GM12873 (cell line): ENCODE measurements around the gene FOXM1.

Experiments used
- TF ChIP-seq, protein P1 (sequence below): IDR thresholded peaks from 2 replicates; pipeline ENCODE4 v1.5.1; 2012; ENCODE audit warnings: low read depth, mild to moderate bottlenecking, moderate library complexity, low read length, control low read depth; ENCODE audit not compliant: insufficient read depth; ENCODE audit errors: missing control alignments

FOXM1 gene

DNA sequence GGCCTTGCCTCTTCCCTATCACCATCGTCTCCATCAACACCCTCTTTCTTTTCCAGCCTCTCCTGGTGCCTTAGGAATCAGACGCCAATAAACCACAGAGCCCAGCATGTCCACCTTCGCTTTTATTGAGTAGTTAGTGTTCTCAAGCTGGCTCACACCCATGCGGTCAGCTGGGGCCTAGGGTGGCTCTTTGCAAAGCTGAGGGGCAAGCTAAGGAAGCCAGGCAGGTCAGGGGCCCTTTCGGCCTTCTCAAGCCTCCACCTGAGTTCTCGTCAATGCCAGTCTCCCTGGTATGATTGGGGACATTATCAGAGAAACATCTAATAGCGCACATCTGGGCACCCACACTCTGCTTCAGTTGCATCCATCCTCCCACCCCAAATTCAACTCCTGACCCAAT, 19.4 kb downstream of the FOXM1 start:
- TF ChIP-seq, protein P1, sequence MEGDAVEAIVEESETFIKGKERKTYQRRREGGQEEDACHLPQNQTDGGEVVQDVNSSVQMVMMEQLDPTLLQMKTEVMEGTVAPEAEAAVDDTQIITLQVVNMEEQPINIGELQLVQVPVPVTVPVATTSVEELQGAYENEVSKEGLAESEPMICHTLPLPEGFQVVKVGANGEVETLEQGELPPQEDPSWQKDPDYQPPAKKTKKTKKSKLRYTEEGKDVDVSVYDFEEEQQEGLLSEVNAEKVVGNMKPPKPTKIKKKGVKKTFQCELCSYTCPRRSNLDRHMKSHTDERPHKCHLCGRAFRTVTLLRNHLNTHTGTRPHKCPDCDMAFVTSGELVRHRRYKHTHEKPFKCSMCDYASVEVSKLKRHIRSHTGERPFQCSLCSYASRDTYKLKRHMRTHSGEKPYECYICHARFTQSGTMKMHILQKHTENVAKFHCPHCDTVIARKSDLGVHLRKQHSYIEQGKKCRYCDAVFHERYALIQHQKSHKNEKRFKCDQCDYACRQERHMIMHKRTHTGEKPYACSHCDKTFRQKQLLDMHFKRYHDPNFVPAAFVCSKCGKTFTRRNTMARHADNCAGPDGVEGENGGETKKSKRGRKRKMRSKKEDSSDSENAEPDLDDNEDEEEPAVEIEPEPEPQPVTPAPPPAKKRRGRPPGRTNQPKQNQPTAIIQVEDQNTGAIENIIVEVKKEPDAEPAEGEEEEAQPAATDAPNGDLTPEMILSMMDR, result no peak

GRCh38 chr12:2857021-2857431, 19.9 kb downstream of the FOXM1 start, which contains the start of gene TEX52:
Gene TEX52 (minus strand): TSS chr12:2857039. CDS start chr12:2857026, 13 bp downstream.
- TF ChIP-seq, protein P1, result no peak

GRCh38 chr12:2856051-2856450, 20.9 kb downstream of the FOXM1 start:
- TF ChIP-seq, protein P1, result no peak

DNA sequence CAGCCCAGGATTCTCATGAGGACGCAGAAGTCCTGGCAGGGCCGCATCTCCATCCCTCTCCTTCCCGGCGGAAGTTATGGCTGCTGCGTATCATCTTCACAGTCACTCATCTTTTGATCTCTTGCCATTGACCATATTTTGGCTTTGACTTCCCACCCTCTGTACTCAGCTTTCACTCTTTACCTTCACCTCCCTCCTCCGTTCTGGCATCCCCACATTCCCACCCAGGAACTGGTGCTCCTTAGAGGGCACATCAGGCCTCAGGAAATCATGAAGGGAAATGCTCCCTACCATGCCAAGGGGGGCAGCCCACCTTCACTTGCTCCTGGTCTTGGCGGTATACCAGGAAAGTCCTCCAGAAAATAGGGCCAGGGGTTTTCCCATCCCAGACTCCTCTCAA, 21.4 kb downstream of the FOXM1 start:
- TF ChIP-seq, protein P1, result no peak

DNA sequence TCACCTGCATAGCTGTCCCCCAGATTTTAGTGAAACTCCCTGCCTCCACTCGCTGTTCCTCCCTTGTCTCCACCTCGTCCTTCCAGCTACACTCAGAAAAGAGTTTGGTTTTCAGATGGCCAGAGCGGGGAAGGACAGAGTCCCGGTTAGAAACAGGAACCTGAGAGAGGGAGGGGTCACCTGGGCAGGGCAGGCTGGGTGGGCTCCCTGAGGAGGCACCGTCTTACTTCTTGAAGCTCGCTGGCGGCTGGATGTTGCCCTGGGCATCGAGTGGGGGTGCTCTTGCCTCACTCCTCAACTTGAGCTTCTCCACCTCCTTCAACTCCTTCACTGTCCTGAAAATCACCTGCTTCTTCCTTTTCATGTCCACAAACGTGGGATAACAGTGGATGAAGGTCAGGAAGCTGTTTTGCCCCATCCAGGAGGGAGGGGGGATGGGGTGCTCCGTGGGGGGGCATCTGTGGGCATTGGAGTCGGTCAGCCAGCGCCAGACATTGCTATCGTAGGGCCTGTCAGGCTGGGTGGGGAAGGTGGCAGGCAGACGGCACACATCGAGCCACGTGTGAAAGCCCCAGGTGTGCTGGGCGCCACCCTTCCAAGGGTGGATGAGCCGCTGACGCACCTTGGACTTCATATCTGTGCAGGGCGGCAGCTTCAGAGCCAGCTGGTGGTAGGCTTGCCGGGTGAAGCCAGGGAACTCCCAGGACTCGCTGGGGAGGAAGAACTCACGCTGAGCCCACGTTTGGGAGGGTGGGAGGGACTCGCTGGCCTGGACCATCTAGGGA, 22.1 kb downstream of the FOXM1 start:
- TF ChIP-seq, protein P1, result no peak

- TF ChIP-seq, protein P1, result peak; percentile 87
Measured at GRCh38 chr12:2853626-2854025, 23.3 kb downstream of the FOXM1 start.

DNA sequence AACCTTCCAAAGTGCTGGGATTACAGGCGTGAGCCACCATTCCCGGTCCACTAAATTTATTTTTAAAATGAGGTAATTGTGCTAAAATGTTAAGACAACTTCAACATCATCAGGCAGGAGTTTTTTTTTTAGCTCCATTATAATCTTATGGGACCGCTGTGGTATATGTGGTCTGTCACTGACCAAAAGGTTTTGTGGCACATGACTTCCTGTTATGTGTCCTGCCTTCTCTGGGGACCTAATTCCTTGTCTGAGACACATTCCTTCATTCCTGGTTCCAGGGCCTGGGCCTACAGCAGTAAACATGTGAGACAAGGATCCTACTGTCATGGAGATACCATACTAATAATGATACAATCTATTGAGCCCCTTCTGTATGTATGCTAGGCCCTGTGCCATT, 25.0 kb downstream of the FOXM1 start:
- TF ChIP-seq, protein P1, result no peak
